ENCODE data around the gene SEZ6L2. TPM values are rescaled to one million over a fixed set of nuclear protein-coding genes. Genes with fewer than 3 reads are reported as not detected.

SEZ6L2 gene
- total and polyA plus RNA-seq, 2 of the 13 experiments (the other 11 are each of a cell fraction or from before 2014, with no cell fraction given): 14.9 to 16.9 TPM

GRCh38 chr16:29862383-29862883, 36.9 kb downstream of the SEZ6L2 start (continued):
- no peak for TF ChIP-seq ZFP91 (CRISPR knock-in tag; IDR thresholded peaks at IDR 0.05; ENCODE audit: borderline replicate concordance)
- TF ChIP-seq HMGXB3 (CRISPR knock-in tag; IDR thresholded peaks at IDR 0.05; ENCODE audit: borderline replicate concordance): 0 out of 2 replicates have a peak, but pooled peaks have one; percentile 30
- TF ChIP-seq, protein P1, sequence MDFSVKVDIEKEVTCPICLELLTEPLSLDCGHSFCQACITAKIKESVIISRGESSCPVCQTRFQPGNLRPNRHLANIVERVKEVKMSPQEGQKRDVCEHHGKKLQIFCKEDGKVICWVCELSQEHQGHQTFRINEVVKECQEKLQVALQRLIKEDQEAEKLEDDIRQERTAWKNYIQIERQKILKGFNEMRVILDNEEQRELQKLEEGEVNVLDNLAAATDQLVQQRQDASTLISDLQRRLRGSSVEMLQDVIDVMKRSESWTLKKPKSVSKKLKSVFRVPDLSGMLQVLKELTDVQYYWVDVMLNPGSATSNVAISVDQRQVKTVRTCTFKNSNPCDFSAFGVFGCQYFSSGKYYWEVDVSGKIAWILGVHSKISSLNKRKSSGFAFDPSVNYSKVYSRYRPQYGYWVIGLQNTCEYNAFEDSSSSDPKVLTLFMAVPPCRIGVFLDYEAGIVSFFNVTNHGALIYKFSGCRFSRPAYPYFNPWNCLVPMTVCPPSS (IDR thresholded peaks at IDR 0.05): no peak
- no peak for TF ChIP-seq SP4 (CRISPR knock-in tag; IDR thresholded peaks at IDR 0.05)
- TF ChIP-seq ZNF251 (CRISPR knock-in tag; IDR thresholded peaks at IDR 0.05): no peak; the same call in 1 of the 2 replicates
- 0 out of 2 replicates have a peak, but pooled peaks have one; percentile 20 for TF ChIP-seq ZSCAN31 (CRISPR knock-in tag; IDR thresholded peaks at IDR 0.05; ENCODE audit: low read depth)
- TF ChIP-seq ZNF235 (CRISPR knock-in tag; IDR thresholded peaks at IDR 0.05; ENCODE audit: borderline replicate concordance): peak; percentile 95; the same call in 1 of the 2 replicates
- TF ChIP-seq TEAD3 (CRISPR knock-in tag; optimal IDR thresholded peaks at IDR 0.05; ENCODE audit: borderline replicate concordance): peak; percentile 37
- 0 out of 2 replicates have a peak, but pooled peaks have one; percentile 32 for TF ChIP-seq MIER2 (CRISPR knock-in tag; IDR thresholded peaks at IDR 0.05)
- TF ChIP-seq ZNF530 (CRISPR knock-in tag; IDR thresholded peaks at IDR 0.05; ENCODE audit: low read depth): 0 out of 2 replicates have a peak, but pooled peaks have one; percentile 68
- no peak for TF ChIP-seq CREB3 (CRISPR knock-in tag; IDR thresholded peaks at IDR 0.05)
- peak; percentile 45; the same call in 1 of the 2 replicates for TF ChIP-seq ZNF280B (CRISPR knock-in tag; IDR thresholded peaks at IDR 0.05; ENCODE audit: borderline replicate concordance)
- 0 out of 2 replicates have a peak, but pooled peaks have one; percentile 12 for TF ChIP-seq DMAP1 (CRISPR knock-in tag; IDR thresholded peaks at IDR 0.05)
- TF ChIP-seq FOXJ3 (CRISPR knock-in tag; IDR thresholded peaks at IDR 0.05; ENCODE audit: borderline replicate concordance): no peak
- TF ChIP-seq STAG1 (CRISPR knock-in tag; IDR thresholded peaks at IDR 0.05): peak; percentile 59
- no peak for TF ChIP-seq CREM (IDR thresholded peaks at IDR 0.05)
- TF ChIP-seq CREM (CRISPR knock-in tag; IDR thresholded peaks at IDR 0.05): no peak; the same call in 1 of the 2 replicates
- TF ChIP-seq SMARCE1 (IDR thresholded peaks at IDR 0.05; ENCODE audit: borderline replicate concordance): no peak
- no peak for TF ChIP-seq ATAD3A (CRISPR knock-in tag; IDR thresholded peaks at IDR 0.05)

All from HepG2 (cell line).